GM18499 (cell line): ENCODE data around the gene SLC25A12.

Experiments used
- ATAC-seq: cut with Tn5 transposase; IDR thresholded peaks from one replicate; pipeline ENCODE4 v1.9.1; 2021; ENCODE audit warnings: moderate number of reproducible peaks; ENCODE audit not compliant: insufficient read depth, unreplicated experiment

Gene SLC25A12

GRCh38 chr2:171745141-171745540 is 148.9 kb downstream of the SLC25A12 start:
- no peak for ATAC-seq

- ATAC-seq, result no peak
Measured at GRCh38 chr2:171742760-171743159, 151.3 kb downstream of the SLC25A12 start.

- no peak for ATAC-seq
Measured at GRCh38 chr2:171741189-171741588, 152.9 kb downstream of the SLC25A12 start.

GRCh38 chr2:171735991-171736710 is 157.9 kb downstream of the SLC25A12 start:
- no peak for ATAC-seq
